DOHH2 (cell line): ENCODE measurements around the gene UPK3A.

Experiments used
- H3F3A ChIP-seq: fragments of 200-600 bp; sonication (generic), shearing (Covaris generic); 2 replicates; pipeline ENCODE4 v1.6.0; 2016; ENCODE audit warnings: antibody characterized with exemption, mild to moderate bottlenecking; ENCODE audit not compliant: control insufficient read depth, insufficient read depth
- H3K27ac ChIP-seq: fragments of 200-600 bp; sonication (generic); 2 replicates; pipeline ENCODE4 v1.5.1; 2014; ENCODE audit warnings: low read depth, mild to moderate bottlenecking, low read length, moderate library complexity
- H3K27me3 ChIP-seq: fragments of 200-600 bp; sonication (generic); 2 replicates; pipeline ENCODE4 v1.6.1; 2014; ENCODE audit warnings: mild to moderate bottlenecking, low read length, mixed read lengths; ENCODE audit not compliant: control insufficient read depth
- H3K36me3 ChIP-seq: fragments of 200-600 bp; sonication (generic); 2 replicates; pipeline ENCODE4 v1.6.1; 2014; ENCODE audit warnings: mild to moderate bottlenecking, low read length, moderate library complexity, mixed read lengths; ENCODE audit not compliant: control insufficient read depth
- H3K4me1 ChIP-seq: fragments of 200-600 bp; sonication (generic); 2 replicates; pipeline ENCODE4 v1.6.1; 2014; ENCODE audit warnings: mild to moderate bottlenecking, low read length, mixed read lengths; ENCODE audit not compliant: control insufficient read depth
- H3K4me2 ChIP-seq: fragments of 200-600 bp; sonication (generic); 2 replicates; pipeline ENCODE4 v1.6.0; 2014; ENCODE audit warnings: mild to moderate bottlenecking, low read length, moderate library complexity
- H3K4me3 ChIP-seq: fragments of 200-600 bp; sonication (generic); 2 replicates; pipeline ENCODE4 v1.5.1; 2014; ENCODE audit warnings: mild to moderate bottlenecking, low read length, mixed read lengths
- H3K79me2 ChIP-seq: fragments of 200-600 bp; sonication (generic); 2 replicates; pipeline ENCODE4 v1.6.1; 2014; ENCODE audit warnings: mild to moderate bottlenecking, low read length, mixed read lengths; ENCODE audit not compliant: control insufficient read depth
- H3K9me2 ChIP-seq: fragments of 200-600 bp; sonication (generic); replicated peaks from 2 replicates; pipeline ENCODE4 v1.6.1; 2014; ENCODE audit warnings: mild to moderate bottlenecking, low read length, mixed read lengths; ENCODE audit not compliant: control insufficient read depth
- H3K9me3 ChIP-seq: fragments of 200-600 bp; sonication (generic); 2 replicates; pipeline ENCODE4 v1.6.1; 2014; ENCODE audit warnings: antibody characterized with exemption, low read length, mixed read lengths; ENCODE audit not compliant: control insufficient read depth, insufficient read depth
- H4K20me1 ChIP-seq: fragments of 200-600 bp; sonication (generic); 2 replicates; pipeline ENCODE4 v1.6.0; 2014; ENCODE audit warnings: low read depth, mild to moderate bottlenecking, antibody characterized with exemption, low read length, moderate library complexity; ENCODE audit not compliant: control insufficient read depth, insufficient read depth
- EZH2phosphoT487 ChIP-seq: fragments of 200-600 bp; sonication (generic); IDR thresholded peaks from 2 replicates; pipeline ENCODE4 v1.6.1; 2017; ENCODE audit warnings: borderline replicate concordance, mild to moderate bottlenecking, antibody characterized with exemption, low read length, moderate library complexity, mixed read lengths
- TF ChIP-seq, protein P1 (sequence below): fragments of 200-600 bp; sonication (generic); IDR thresholded peaks from one replicate; pipeline ENCODE4 v1.5.1; 2014; ENCODE audit warnings: antibody characterized with exemption, mild to moderate bottlenecking, low read depth, low read length; ENCODE audit not compliant: poor library complexity, severe bottlenecking

The UPK3A gene

DNA sequence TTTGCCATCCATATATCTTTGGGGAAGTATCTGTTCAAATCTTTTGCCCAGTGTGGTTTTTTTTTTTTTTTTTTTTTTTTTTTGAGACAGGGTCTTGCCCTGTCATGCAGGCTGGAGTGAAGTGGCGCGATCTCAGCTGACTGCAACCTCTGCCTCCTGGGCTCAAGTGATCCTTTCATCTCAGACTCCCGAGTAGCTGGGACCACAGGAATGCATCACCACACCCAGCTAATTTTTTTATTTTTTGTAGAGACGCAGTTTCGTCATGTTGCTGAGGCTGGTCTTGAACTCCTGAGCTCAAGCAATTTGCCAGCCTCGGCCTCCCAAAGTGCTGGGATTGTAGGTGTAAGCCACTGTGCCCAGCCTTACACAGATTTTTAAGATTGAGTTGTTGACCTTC lies 20.2 kb downstream of the UPK3A start:
- Histone ChIP-seq H3K36me3 (no peaks in the 10 kb centered on the region), H3K27me3 (peaks cover 18% of the 10 kb centered on the region)

DNA sequence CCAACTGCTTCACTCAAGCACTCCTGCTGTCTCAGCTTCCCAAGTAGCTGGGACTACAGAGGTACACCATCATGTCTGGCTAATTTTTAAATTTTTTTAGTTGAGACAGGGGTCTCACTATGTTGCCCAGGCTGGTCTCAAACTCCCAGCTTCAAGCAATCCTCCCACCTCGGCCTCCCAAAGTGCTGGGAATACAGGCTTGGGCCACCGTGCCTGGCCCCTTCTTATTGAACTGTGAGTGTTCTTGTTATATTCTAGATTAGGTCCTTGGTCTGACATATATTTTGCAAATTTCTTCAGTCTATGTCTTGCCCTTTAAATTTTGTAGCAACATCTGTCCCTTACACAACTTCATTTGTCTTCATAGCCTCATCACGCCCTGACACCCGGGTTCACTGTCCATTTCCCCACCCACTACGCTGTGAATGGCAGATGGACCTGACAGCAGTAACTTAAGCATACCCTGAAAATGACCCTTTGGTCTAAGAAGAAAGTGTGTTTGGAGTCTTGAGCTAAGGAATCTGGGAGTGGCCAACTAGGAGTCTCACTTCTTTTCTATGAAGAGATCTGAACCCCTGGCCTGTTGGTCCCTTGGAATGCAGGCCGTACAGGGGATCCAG lies 20.8 kb downstream of the UPK3A start:
- no peaks in the 10 kb centered on the region for H3K9me3 ChIP-seq
- H3K4me2 ChIP-seq, result no peak overlapping the region
- no peaks in the 10 kb centered on the region for H3K9me2 ChIP-seq
- no peaks in the 10 kb centered on the region for H3K36me3 ChIP-seq
- no peak overlapping the region for H3K4me3 ChIP-seq
- H3K27ac ChIP-seq, result no peak overlapping the region
- no peak for TF ChIP-seq EZH2phosphoT487
- TF ChIP-seq, protein P1, sequence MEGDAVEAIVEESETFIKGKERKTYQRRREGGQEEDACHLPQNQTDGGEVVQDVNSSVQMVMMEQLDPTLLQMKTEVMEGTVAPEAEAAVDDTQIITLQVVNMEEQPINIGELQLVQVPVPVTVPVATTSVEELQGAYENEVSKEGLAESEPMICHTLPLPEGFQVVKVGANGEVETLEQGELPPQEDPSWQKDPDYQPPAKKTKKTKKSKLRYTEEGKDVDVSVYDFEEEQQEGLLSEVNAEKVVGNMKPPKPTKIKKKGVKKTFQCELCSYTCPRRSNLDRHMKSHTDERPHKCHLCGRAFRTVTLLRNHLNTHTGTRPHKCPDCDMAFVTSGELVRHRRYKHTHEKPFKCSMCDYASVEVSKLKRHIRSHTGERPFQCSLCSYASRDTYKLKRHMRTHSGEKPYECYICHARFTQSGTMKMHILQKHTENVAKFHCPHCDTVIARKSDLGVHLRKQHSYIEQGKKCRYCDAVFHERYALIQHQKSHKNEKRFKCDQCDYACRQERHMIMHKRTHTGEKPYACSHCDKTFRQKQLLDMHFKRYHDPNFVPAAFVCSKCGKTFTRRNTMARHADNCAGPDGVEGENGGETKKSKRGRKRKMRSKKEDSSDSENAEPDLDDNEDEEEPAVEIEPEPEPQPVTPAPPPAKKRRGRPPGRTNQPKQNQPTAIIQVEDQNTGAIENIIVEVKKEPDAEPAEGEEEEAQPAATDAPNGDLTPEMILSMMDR, result no peak
- peaks cover 5% of the 10 kb centered on the region for H3K79me2 ChIP-seq
- peaks cover 11% of the 10 kb centered on the region for H3K4me1 ChIP-seq
- H3F3A ChIP-seq, result no peaks in the 10 kb centered on the region
- H3K27me3 ChIP-seq, result peaks cover 15% of the 10 kb centered on the region
- H4K20me1 ChIP-seq, result no peaks in the 10 kb centered on the region

More for the DNA sequence above, 20.2 kb downstream of the UPK3A start:
- H3K27ac ChIP-seq, result no peak overlapping the region
- no peaks in the 10 kb centered on the region for H3K9me2 ChIP-seq
- no peak overlapping the region for H3K4me2 ChIP-seq
- H3F3A ChIP-seq, result no peaks in the 10 kb centered on the region
- no peaks in the 10 kb centered on the region for H3K9me3 ChIP-seq
- no peaks in the 10 kb centered on the region for H4K20me1 ChIP-seq
- H3K4me1 ChIP-seq, result peaks cover 9% of the 10 kb centered on the region
- no peaks in the 10 kb centered on the region for H3K79me2 ChIP-seq
- TF ChIP-seq EZH2phosphoT487, result no peak
- TF ChIP-seq, protein P1, result no peak
- no peak overlapping the region for H3K4me3 ChIP-seq

DNA sequence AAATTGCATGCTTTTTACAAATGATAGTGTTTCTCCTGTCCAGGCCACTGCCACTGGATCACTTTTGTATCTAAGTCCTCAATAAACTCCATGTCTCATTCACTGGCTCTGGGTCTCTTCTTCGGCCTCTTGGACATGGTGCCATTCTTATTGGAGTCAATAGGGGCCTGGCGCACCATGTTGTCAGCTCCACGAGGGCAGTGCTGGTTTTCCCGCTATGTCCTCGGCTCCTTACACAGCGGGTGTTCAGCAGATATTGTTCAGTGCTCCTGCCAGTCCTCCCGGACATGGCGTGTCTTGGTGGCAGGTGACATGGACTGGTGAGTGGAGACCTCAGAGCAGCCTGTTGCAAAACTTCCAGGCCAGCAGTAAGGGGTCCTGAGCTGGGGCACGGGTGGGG lies 21.4 kb downstream of the UPK3A start:
- Histone ChIP-seq H3K9me2 (no peaks in the 10 kb centered on the region), H3K79me2 (peaks cover 11% of the 10 kb centered on the region), H3K4me3 (no peak overlapping the region), H3F3A (no peaks in the 10 kb centered on the region), H3K4me1 (peaks cover 16% of the 10 kb centered on the region), H3K27me3 (peaks cover 12% of the 10 kb centered on the region), H3K27ac (no peak overlapping the region), H4K20me1 (peaks cover 2% of the 10 kb centered on the region; the same call in 1 of the 2 replicates), H3K4me2 (no peak overlapping the region), H3K36me3 (no peaks in the 10 kb centered on the region), H3K9me3 (no peaks in the 10 kb centered on the region)
- TF ChIP-seq EZH2phosphoT487, result no peak
- TF ChIP-seq, protein P1, result no peak
